Lower lobe of right lung (tissue), 2 donors: Measurements from ENCODE around the gene C3orf18. TPM values are rescaled to one million over a fixed set of nuclear protein-coding genes. Genes with fewer than 3 reads are reported as not detected.

Source experiments
- ATAC-seq, 2 donors: fragments of 200-7000 bp; cut with Tn5 transposase; one replicate each; pipeline ENCODE4 v1.9.1; 2020 to 2022; ENCODE audit warnings: mild to moderate bottlenecking in 2 of 2, moderate library complexity in 2 of 2
- DNase-seq: peaks from one replicate; pipeline ENCODE4 v3.0.0-alpha.2; 2020
- H3K27ac ChIP-seq: fragments of 200-600 bp; one replicate; pipeline ENCODE4 v1.8.0; 2022
- H3K27me3 ChIP-seq: fragments of 200-600 bp; one replicate; pipeline ENCODE4 v1.8.0; 2022; ENCODE audit warnings: low read depth
- H3K36me3 ChIP-seq: fragments of 200-600 bp; one replicate; pipeline ENCODE4 v1.8.0; 2022; ENCODE audit warnings: mild to moderate bottlenecking
- H3K4me1 ChIP-seq: fragments of 200-600 bp; one replicate; pipeline ENCODE4 v1.8.0; 2022
- H3K4me3 ChIP-seq: fragments of 200-600 bp; one replicate; pipeline ENCODE4 v1.8.0; 2022; ENCODE audit warnings: mild to moderate bottlenecking
- H3K9me3 ChIP-seq: fragments of 200-600 bp; one replicate; pipeline ENCODE4 v1.8.0; 2022
- intact Hi-C: fragments of 100-400 bp; cut with DNase I; formaldehyde crosslinking; loops from one replicate; pipeline ENCODE4 v1.11.0; 2022
- long read RNA-seq: library from polyadenylated mRNA; unstranded; transcript quantifications from one replicate; pipeline ENCODE4 v2.0.0, GENCODE V29; 2021
- total RNA-seq: library from RNA; stranded (reverse); fragmentation: NEBNext Ultra II Directional; extraction: Animal tissue kit (Norgen Biotek cat#: 25700); gene quantifications from one replicate; pipeline ENCODE4 v1.2.1, GENCODE V29; 2021
- TF ChIP-seq, protein P1 (sequence below): fragments of 200-600 bp; IDR thresholded peaks from one replicate; pipeline ENCODE4 v1.8.0; 2022; ENCODE audit warnings: antibody characterized with exemption, mild to moderate bottlenecking
- donor health status: DM: no; HTN: yes; CAD: no; lungs with severe emphysema.

The C3orf18 gene
- 6.7 TPM for total RNA-seq
- long read RNA-seq, transcript C3orf18-203 (5 exons, 2,486 nt): major isoform, 6 of 15 reads
- long read RNA-seq, partial matches to known transcripts: 2 of 15 reads
- long read RNA-seq, other reads (novel, unspliced or antisense): 3 of 15 reads

DNA sequence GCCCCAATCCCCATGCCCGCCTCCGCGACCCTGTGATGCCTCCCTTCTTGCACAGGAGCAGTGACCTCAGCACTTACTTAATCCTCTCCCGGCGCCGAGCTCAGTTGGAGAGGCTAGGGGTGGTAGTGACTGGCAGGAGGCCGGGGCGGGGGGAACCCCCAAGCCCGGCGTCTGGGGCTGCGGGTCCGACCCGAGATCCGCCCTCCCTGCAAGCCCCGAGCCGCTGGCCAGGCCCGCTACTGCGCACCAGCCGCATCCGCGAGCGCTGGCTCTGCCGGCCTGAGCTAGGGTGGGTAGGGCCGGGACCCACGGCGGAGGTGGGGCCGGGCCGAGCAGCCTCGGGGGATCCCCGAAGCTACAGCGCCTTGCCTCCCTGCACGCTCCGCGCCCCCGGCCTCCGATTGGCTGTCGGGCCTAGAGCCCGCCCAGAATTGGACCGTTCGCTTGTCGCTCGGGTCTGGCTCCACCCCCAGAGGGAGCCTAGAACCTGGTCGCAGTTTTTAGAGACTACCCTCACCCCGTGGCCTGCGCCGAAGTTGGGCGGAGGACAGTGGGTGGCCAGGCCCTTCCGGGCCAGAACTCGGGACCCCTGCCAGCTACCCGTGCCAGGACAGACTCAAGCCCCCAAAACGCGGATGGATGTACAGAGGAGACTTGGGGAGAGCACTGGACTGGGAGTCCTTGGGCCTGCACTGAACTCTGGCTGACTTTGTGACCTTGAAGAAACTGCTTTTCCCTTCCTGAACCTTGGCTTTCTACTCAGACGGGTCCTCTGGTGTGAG is at the start of gene C3orf18:
Gene C3orf18 (minus strand): TSS at position 362 of the 782 bp plus-strand sequence. CDS start 2,048 bp downstream, outside the sequence.
- peaks cover 3% of the 10 kb centered on the region for H3K36me3 ChIP-seq
- intact Hi-C loops: no loop called here
- peak; percentile 84 to 87 for ATAC-seq

DNA sequence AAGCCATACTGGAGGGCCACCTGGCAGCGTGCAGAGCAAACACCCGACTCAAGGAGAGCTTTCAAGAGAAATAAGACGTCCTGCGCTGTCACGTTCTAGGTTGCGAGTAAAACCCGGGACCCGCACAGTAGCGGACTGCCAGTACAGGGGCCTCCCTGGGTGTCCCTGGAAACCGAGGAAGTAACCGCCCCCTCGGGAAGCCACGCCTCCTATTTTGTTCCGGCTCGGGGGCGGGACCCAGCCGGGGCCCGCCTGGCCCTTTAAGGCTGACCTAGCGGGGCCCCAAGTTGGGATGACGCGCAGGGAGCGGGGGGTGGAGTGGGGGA is 49.2 kb upstream of the C3orf18 start:
- intact Hi-C loops: no loop called here
- H3K4me1 ChIP-seq: peaks cover 74% of the 10 kb centered on the region
- H3K4me3 ChIP-seq: peak overlapping the region; percentile 85
- peak; percentile 94 for DNase-seq
- peak; percentile 87 to 89 for ATAC-seq
- TF ChIP-seq, protein P1, sequence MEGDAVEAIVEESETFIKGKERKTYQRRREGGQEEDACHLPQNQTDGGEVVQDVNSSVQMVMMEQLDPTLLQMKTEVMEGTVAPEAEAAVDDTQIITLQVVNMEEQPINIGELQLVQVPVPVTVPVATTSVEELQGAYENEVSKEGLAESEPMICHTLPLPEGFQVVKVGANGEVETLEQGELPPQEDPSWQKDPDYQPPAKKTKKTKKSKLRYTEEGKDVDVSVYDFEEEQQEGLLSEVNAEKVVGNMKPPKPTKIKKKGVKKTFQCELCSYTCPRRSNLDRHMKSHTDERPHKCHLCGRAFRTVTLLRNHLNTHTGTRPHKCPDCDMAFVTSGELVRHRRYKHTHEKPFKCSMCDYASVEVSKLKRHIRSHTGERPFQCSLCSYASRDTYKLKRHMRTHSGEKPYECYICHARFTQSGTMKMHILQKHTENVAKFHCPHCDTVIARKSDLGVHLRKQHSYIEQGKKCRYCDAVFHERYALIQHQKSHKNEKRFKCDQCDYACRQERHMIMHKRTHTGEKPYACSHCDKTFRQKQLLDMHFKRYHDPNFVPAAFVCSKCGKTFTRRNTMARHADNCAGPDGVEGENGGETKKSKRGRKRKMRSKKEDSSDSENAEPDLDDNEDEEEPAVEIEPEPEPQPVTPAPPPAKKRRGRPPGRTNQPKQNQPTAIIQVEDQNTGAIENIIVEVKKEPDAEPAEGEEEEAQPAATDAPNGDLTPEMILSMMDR: no peak
- peak overlapping the region; percentile 95 for H3K27ac ChIP-seq
- no peaks in the 10 kb centered on the region for H3K27me3 ChIP-seq
- H3K36me3 ChIP-seq: no peaks in the 10 kb centered on the region
- no peaks in the 10 kb centered on the region for H3K9me3 ChIP-seq

More for the DNA sequence above, at the start of gene C3orf18:
- Histone ChIP-seq H3K27me3 (no peaks in the 10 kb centered on the region), H3K4me3 (peak within 1 kb of the TSS; percentile 85), H3K27ac (peak within 1 kb of the TSS; percentile 92), H3K4me1 (peaks cover 42% of the 10 kb centered on the region), H3K9me3 (no peaks in the 10 kb centered on the region)
- DNase-seq: peak; percentile 96
- TF ChIP-seq, protein P1: no peak

DNA sequence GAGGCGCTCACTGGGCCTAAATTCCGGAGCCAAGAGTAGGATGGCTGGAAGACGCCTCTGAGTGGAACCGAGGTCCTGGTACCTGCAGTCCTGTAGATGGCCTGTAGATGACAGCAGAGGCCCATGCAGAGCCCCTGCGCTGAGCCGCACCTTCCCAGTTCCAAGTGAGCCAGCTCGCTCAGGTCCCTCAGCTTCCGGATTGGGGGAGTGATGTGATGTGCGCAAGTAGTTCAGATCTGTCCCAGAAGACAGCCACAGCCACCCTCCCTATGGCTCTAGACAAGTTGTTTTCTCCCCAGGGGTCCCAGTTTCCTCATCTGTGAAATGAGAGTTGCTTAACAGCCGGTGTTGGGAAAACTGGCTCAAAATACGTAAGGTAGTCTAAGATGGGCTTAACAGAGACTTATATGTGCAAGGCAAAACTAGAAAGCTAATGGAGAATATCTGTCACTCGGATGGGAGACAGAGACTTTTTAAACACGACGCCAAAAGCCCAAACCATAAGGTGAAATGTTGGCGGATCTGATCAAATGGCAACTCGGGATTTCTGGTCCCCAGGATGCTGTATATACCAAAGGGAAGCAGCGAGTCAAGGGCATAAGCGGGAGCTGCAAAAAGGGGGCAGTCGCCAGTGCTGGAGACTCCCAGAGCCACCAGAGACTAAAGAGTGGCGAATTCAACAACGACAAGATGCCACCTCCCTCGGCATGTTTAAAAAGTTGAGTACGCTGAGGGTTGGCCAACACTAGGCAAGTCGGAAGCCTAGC is 48.6 kb upstream of the C3orf18 start:
- intact Hi-C loops: no loop called here
- peak overlapping the region; percentile 95 for H3K27ac ChIP-seq
- H3K4me3 ChIP-seq: peak overlapping the region; percentile 85
- TF ChIP-seq, protein P1: peak; percentile 98
- H3K27me3 ChIP-seq: no peaks in the 10 kb centered on the region
- ATAC-seq (peak; percentile 66 to 68), DNase-seq (peak; percentile 89)
- no peaks in the 10 kb centered on the region for H3K9me3 ChIP-seq
- H3K4me1 ChIP-seq: peaks cover 69% of the 10 kb centered on the region
- H3K36me3 ChIP-seq: no peaks in the 10 kb centered on the region

DNA sequence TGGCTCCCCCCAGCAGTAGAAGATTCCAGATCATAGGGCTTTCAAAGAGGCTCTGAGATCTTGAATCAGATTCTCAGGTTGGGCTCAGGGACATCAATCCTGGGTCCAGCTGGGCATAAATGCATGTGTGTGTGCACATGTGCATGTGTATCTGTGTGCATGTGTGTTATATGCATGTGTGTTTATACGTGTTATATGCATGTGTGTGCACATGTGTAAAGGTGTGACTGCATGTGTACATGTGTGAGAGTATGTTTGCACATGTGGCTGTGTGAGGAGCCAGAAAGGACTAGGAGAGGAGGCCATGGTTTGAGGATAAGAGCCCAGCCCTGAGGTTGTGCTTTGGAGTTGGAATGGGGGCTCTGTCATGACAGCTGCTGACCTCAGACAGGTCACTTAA is 47.6 kb upstream of the C3orf18 start:
- Histone ChIP-seq H3K4me3 (no peak overlapping the region), H3K36me3 (no peaks in the 10 kb centered on the region), H3K4me1 (peaks cover 69% of the 10 kb centered on the region), H3K27me3 (no peaks in the 10 kb centered on the region), H3K9me3 (no peaks in the 10 kb centered on the region), H3K27ac (no peak overlapping the region)
- intact Hi-C loops: no loop called here
- DNase-seq (no peak), ATAC-seq (no peak)
- TF ChIP-seq, protein P1: no peak

DNA sequence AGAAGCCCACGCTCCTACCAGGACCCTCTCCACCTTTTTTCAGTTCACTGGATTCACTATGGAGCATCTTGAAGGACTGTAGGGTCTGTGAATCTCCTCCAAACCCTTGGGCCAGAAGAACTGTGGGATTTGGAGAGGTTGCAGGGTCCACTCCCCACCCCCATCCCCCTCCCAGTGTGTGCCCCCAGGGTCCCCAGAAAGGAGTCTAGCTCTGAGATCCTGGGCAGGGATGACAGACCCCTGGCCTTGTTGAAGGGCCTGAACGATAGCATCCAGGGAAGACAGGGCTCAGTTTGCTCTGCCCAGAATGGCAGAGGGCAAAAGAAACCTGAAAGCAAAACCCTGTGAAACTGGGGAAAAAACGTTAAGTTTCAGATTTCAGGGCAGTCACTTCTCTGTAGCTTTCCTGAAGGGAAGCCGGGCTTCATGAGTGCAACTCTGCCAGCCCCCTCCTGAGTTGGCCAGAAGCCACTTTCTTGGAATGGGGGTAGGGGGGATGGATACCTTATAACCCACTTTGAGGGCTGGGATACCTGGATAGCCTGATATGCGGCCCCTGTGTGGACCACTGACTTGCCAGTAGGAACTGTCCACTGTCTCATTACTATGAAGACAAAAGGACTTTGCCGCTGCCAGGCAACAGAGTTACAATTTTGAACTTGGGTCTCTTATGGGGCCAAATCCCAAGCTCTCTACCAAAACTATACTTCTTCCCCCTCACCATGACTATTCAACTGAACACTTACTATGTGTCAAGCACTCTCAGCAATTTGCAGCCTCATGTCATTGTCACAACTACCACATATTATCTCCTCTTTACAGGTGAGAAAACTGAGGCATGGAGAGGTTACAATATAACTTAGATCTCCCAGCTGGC is 45.7 kb upstream of the C3orf18 start:
- Histone ChIP-seq H3K36me3 (peaks cover 1% of the 10 kb centered on the region), H3K9me3 (no peaks in the 10 kb centered on the region), H3K27me3 (no peaks in the 10 kb centered on the region), H3K4me1 (peaks cover 69% of the 10 kb centered on the region), H3K27ac (peak overlapping the region; percentile 91), H3K4me3 (peak overlapping the region; percentile 83)
- DNase-seq: no peak
- no peak for ATAC-seq
- TF ChIP-seq, protein P1: no peak
- intact Hi-C loops: loop anchor here (5.0 kb wide), 1 partner anchor 41 kb away; no protein-coding TSS in a partner anchor
